GM10248 (cell line): Measurements from ENCODE around the gene SMNDC1.

Experiments
- CTCF ChIA-PET: fragments of 300-600 bp; sonication (Branson Sonifier 250); formaldehyde crosslinking; extraction: SDS; loops from one replicate; lab custom pipeline; 2021; ENCODE audit warnings: antibody characterized with exemption; lab: Yijun Ruan, JAX
- POLR2A ChIA-PET: fragments of 350-650 bp; sonication (Branson Sonifier 250); formaldehyde crosslinking; extraction: SDS; loops from one replicate; lab custom pipeline; 2020; ENCODE audit warnings: antibody characterized with exemption; lab: Yijun Ruan, JAX
- DNase-seq: peaks from one replicate; pipeline ENCODE4 v3.0.0; 2012; ENCODE audit errors: extremely low spot score
- TF ChIP-seq, protein P1 (sequence below): IDR thresholded peaks from 2 replicates; pipeline ENCODE4 v1.5.1; 2012; ENCODE audit warnings: mild to moderate bottlenecking, low read depth; ENCODE audit errors: extremely low read depth, missing control alignments, control extremely low read depth

The SMNDC1 gene

DNA sequence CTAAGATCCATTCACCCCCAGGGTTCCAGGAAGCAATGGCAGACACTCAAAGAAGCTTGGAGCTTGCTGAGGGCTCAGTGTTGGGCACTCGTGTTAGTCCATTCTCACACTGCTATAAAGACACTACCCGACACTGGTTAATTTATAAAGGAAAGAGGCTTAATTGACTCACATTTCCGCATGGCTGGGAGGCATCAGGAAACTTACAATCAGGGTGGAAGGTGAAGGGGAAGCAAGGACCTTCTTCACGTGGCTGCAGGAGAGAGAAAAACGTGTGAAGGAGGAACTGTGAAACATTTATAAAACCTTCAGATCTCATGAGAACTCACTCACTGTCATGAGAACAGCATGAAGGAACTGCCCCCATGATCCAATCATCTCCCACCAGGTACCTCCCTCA, 44.7 kb upstream of the SMNDC1 start:
- CTCF ChIA-PET = interaction anchor here (1.3 to 1.7 kb wide), 2 partner anchors 15 to 197 kb away, joined by 3 to 5 read pairs; no protein-coding TSS in a partner anchor
- no peak for DNase-seq
- POLR2A ChIA-PET = no interaction called here
- TF ChIP-seq, protein P1, sequence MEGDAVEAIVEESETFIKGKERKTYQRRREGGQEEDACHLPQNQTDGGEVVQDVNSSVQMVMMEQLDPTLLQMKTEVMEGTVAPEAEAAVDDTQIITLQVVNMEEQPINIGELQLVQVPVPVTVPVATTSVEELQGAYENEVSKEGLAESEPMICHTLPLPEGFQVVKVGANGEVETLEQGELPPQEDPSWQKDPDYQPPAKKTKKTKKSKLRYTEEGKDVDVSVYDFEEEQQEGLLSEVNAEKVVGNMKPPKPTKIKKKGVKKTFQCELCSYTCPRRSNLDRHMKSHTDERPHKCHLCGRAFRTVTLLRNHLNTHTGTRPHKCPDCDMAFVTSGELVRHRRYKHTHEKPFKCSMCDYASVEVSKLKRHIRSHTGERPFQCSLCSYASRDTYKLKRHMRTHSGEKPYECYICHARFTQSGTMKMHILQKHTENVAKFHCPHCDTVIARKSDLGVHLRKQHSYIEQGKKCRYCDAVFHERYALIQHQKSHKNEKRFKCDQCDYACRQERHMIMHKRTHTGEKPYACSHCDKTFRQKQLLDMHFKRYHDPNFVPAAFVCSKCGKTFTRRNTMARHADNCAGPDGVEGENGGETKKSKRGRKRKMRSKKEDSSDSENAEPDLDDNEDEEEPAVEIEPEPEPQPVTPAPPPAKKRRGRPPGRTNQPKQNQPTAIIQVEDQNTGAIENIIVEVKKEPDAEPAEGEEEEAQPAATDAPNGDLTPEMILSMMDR = no peak

DNA sequence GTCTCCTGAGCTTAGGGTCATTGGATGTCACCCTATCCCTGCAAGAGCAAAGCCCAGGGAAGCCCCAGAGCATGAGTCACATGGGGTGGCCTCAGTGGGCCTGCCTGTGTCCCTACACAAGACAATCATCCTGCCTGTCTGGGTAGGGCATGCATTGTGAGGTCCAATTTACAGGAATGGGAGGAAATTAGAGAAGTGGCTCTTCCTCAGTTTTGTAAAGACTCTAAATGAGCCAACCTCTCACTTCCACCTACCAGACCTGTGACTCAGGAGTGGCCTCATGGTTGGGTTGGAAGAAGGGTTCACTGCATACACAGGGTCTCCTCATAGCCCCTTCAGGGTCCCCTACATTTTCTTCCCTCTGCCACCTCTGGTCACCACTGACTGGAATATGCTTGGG, 43.6 kb upstream of the SMNDC1 start:
- ChIA-PET CTCF (no interaction called here), POLR2A (no interaction called here)
- no peak for DNase-seq
- TF ChIP-seq, protein P1 = no peak

DNA sequence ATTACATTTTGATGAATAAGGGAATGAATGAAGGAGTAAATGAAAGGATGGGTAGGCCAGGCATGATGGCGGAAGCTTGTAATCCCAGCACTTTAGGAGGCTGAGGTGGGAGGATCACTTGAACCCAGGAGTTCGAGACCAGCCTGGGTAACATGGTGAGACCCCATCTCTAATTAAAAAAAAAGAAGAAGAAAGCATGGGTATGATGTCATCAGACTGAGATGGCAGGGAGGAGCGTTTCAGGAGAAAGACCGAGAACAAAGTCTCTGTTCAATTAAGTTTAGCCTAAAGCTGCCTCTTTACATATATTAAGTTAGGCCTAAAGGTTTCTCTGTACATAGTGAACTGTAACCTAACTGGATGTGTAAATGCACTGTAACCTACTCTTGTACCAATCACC, 42.2 kb upstream of the SMNDC1 start:
- DNase-seq = no peak
- POLR2A ChIA-PET = no interaction called here
- TF ChIP-seq, protein P1 = no peak
- CTCF ChIA-PET = interaction anchor here (0.7 to 3.0 kb wide), 5 partner anchors 8 to 198 kb away, joined by 3 to 30 read pairs (median 6); no protein-coding TSS in a partner anchor

DNA sequence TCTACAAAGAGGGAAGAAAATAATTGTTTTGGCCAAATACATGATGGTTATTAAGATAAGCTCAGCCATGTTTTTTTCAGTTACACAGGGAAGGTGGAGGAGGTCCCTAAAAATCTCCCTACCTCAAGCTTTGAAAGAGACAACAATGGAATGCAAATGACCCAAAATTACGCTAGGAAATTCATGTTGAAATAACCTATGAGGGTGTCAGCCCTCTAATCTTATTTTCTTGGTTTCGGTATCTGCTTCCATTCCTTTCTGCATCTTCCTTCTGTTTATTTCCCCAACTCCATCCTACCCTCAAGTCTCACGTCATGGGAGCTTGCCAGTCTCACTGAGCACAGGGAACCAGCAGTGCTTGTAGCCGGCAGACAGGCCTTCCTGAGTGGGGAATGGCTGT, 40.6 kb upstream of the SMNDC1 start:
- CTCF ChIA-PET = interaction anchor here (0.8 to 3.0 kb wide), 12 partner anchors 8 to 238 kb away, joined by 3 to 30 read pairs (median 4); no protein-coding TSS in a partner anchor

DNA sequence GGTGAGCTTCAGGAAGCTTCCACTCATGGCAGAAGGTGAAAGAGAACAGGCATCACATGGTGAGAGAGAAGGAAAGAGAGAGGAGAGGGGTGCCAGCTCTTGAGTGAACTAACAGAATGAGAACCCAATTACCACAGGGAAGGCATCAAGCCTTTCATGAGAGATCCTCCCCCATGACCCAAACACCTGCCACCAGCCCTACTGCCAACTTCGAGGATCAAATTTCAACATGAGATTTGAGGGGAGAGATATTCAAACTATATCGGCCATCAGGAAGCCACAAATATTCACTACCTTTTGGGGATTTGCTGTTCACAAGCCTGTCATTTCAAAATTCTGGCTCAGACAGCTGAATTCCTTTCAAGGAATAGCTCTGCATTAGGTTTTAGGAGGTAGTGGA, 39.9 kb upstream of the SMNDC1 start:
- TF ChIP-seq, protein P1 = no peak
- ChIA-PET POLR2A (no interaction called here), CTCF (interaction anchor here (1.2 to 3.0 kb wide), 7 partner anchors 8 to 39 kb away, joined by 3 to 30 read pairs (median 4); no protein-coding TSS in a partner anchor)
- DNase-seq = no peak

More for the DNA sequence above, 40.6 kb upstream of the SMNDC1 start:
- TF ChIP-seq, protein P1 = no peak
- no peak for DNase-seq
- POLR2A ChIA-PET = no interaction called here

DNA sequence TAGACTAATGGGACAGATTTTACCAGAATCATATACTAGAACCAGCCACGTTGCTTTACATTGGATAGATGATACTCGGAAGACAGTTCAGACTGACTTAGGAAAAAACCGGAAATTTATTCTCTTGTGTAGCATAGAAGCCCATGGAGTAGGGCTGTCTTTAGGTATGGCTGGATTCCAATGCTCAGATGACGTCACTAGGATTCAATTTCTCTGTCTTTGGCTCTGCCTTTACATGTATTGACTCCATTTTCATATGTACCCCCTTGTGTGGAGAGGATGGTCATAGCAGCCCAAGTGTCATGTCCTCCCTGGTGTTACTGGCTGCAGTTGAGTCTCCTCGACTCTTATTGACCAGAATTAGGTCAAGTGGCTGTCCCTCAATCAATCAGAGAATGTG, 39.2 kb upstream of the SMNDC1 start:
- POLR2A ChIA-PET = no interaction called here

More for the DNA sequence above, 39.2 kb upstream of the SMNDC1 start:
- CTCF ChIA-PET = interaction anchor here (1.2 to 3.0 kb wide), 2 partner anchors 11 to 19 kb away, joined by 4 to 30 read pairs; no protein-coding TSS in a partner anchor
- no peak for DNase-seq
- TF ChIP-seq, protein P1 = no peak
